Suprapubic skin (tissue), 4 donors: Measurements from ENCODE around the gene ERP27. TPM values are rescaled to one million over a fixed set of nuclear protein-coding genes. Genes with fewer than 3 reads are reported as not detected.

ENCODE experiments used
- DNase-seq, 2 donors: peaks; one replicate each; pipeline ENCODE4 v3.0.0-alpha.2; 2019; ENCODE audit warnings: low spot score in 2 of 2
- H3K27ac ChIP-seq: fragments of 200-600 bp; sonication (generic); one replicate; pipeline ENCODE4 v1.5.1; 2019
- H3K27me3 ChIP-seq: fragments of 200-600 bp; sonication (generic); one replicate; pipeline ENCODE4 v1.5.1; 2019
- H3K36me3 ChIP-seq: fragments of 200-600 bp; sonication (generic); one replicate; pipeline ENCODE4 v1.5.1; 2019
- H3K4me1 ChIP-seq: fragments of 200-600 bp; sonication (generic); one replicate; pipeline ENCODE4 v1.5.1; 2019
- H3K4me3 ChIP-seq: fragments of 200-600 bp; sonication (generic); one replicate; pipeline ENCODE4 v1.5.1; 2019; ENCODE audit warnings: mild to moderate bottlenecking
- H3K9me3 ChIP-seq: fragments of 200-600 bp; sonication (generic); one replicate; pipeline ENCODE4 v1.5.1; 2019
- EP300 ChIP-seq: sonication (generic); formaldehyde crosslinking; IDR thresholded peaks from one replicate; pipeline ENCODE4 v1.6.1; 2017; ENCODE audit warnings: antibody characterized with exemption
- POLR2A ChIP-seq, 2 donors: fragments of 450-650 bp; IDR thresholded peaks; one replicate each; pipeline ENCODE4 v1.6.1; 2017; ENCODE audit warnings: antibody characterized with exemption in 2 of 2, mild to moderate bottlenecking in 2 of 2, moderate library complexity in 2 of 2
- POLR2AphosphoS5 ChIP-seq, 3 donors: sonication (generic); formaldehyde crosslinking; IDR thresholded peaks; one replicate each; pipeline ENCODE4 v1.6.1; 2017; ENCODE audit warnings: antibody characterized with exemption in 3 of 3
- WGBS: methylation state at CpG from one replicate; pipeline ENCODE4 v1.1.5; 2018; 5-methylcytosine and 5-hydroxymethylcytosine counted together
- total RNA-seq, 4 donors: library from RNA; depleted of rRNA; stranded (reverse); fragments of >200 nt; gene quantifications; one replicate each; pipeline ENCODE4 v1.1.0, GENCODE V29; 2016
- TF ChIP-seq, protein P1 (sequence below), 2 donors: fragments of 200-600 bp in 1 of 2; fragments of 450-650 bp in 1 of 2; sonication (generic) in 1 of 2; IDR thresholded peaks; one replicate each; pipeline ENCODE4 v1.5.1; 2016 to 2019; ENCODE audit warnings: antibody characterized with exemption in 2 of 2, mild to moderate bottlenecking in 1 of 2, moderate library complexity in 1 of 2

The ERP27 gene
- total RNA-seq, 4 donors from 2014 or later, result 0.21 to 2.5 (median 0.91) TPM; not detected in 1

- H3K4me3 ChIP-seq, result no peak overlapping the region
- TF ChIP-seq EP300 (no peak), POLR2AphosphoS5 (IDR thresholded peaks at IDR 0.05) (no peak), POLR2A (IDR thresholded peaks at IDR 0.05) (no peak)
- TF ChIP-seq, protein P1, sequence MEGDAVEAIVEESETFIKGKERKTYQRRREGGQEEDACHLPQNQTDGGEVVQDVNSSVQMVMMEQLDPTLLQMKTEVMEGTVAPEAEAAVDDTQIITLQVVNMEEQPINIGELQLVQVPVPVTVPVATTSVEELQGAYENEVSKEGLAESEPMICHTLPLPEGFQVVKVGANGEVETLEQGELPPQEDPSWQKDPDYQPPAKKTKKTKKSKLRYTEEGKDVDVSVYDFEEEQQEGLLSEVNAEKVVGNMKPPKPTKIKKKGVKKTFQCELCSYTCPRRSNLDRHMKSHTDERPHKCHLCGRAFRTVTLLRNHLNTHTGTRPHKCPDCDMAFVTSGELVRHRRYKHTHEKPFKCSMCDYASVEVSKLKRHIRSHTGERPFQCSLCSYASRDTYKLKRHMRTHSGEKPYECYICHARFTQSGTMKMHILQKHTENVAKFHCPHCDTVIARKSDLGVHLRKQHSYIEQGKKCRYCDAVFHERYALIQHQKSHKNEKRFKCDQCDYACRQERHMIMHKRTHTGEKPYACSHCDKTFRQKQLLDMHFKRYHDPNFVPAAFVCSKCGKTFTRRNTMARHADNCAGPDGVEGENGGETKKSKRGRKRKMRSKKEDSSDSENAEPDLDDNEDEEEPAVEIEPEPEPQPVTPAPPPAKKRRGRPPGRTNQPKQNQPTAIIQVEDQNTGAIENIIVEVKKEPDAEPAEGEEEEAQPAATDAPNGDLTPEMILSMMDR (IDR thresholded peaks at IDR 0.05), result no peak
- no peaks in the 10 kb centered on the region for H3K27me3 ChIP-seq
- no peak for DNase-seq
- no peaks in the 10 kb centered on the region for H3K9me3 ChIP-seq
- peaks cover 28% of the 10 kb centered on the region for H3K4me1 ChIP-seq
- no peaks in the 10 kb centered on the region for H3K36me3 ChIP-seq
- H3K27ac ChIP-seq, result no peak overlapping the region
- WGBS, result 77% methylated on average over 5 of the region's 5 CpGs
These were observed 47.6 kb downstream of the ERP27 start for GRCh38 chr12:14890701-14891100.

- Histone ChIP-seq H3K4me3 (peak overlapping the region; percentile 40), H3K36me3 (no peaks in the 10 kb centered on the region), H3K9me3 (no peaks in the 10 kb centered on the region), H3K27ac (peak overlapping the region; percentile 81), H3K4me1 (peaks cover 34% of the 10 kb centered on the region), H3K27me3 (no peaks in the 10 kb centered on the region)
- 40% methylated on average over 6 of the region's 6 CpGs for WGBS
- TF ChIP-seq POLR2AphosphoS5 (IDR thresholded peaks at IDR 0.05) (no peak), POLR2A (IDR thresholded peaks at IDR 0.05) (no peak), EP300 (no peak)
- TF ChIP-seq, protein P1 (IDR thresholded peaks at IDR 0.05), result no peak
- DNase-seq, result no peak
These were observed 52.1 kb downstream of the ERP27 start for GRCh38 chr12:14886271-14886670.

DNA sequence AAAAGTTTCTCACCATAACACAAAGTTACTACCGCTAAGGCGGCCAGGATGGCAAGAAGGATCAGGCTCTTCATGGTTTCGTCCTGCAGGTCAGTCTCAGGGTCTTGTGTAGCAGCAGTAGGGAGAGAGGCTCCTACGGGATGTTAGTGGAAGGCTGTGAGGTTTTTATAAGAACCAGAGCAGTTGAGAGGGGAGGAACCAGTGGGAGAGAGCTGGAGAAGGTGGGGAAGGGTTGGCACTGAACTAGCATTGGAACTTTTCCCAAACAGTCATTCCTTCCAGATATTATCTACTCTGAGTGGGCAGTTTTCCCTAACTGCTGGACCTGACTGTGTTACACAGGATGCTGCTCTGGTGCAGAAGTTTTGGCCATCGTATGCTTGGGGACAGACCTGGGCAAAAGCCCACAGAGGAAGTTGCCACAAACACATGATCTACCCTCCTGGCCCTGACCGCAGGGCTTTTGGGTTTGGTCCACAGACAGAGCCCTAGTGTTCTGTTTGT lies 52.6 kb downstream of the ERP27 start, which contains the start of gene MGP:
MGP (minus strand) TSS at position 137 of the 504 bp plus-strand sequence; CDS start at position 74, 63 bp downstream.
- peak in 1 of 2 donors; percentile 74 for DNase-seq
- Histone ChIP-seq H3K4me1 (peaks cover 34% of the 10 kb centered on the region), H3K4me3 (peak within 1 kb of the TSS; percentile 40), H3K27me3 (no peaks in the 10 kb centered on the region), H3K9me3 (no peaks in the 10 kb centered on the region), H3K27ac (peak within 1 kb of the TSS; percentile 81), H3K36me3 (no peaks in the 10 kb centered on the region)
- 41% methylated on average over 6 of the region's 6 CpGs for WGBS
- TF ChIP-seq POLR2AphosphoS5 (IDR thresholded peaks at IDR 0.05) (peak in 2 of 3 donors; percentile 24 to 74), EP300 (no peak), POLR2A (IDR thresholded peaks at IDR 0.05) (peak; percentile 35 to 82)
- TF ChIP-seq, protein P1 (IDR thresholded peaks at IDR 0.05), result no peak

DNA sequence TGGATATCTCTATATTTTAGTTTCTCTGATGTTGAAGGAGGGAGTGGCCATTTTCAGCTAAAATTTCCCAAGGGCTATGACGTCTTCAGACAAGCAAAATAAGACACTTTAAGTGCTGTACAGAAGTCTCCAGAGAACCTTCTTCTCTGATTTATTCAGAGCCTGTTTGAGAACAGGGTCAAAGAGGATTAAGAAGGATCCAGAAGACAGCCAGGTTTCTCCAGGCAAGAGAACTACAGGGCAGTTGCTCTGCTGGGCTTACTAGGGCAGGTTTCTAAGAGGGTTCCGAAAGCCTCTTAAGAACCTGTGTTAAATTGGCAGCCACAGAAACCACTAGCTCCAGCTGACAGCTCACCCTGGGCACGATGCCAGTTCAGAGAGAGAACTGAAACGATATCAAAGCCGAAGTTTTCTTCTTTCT lies 53.9 kb downstream of the ERP27 start:
- Histone ChIP-seq H3K4me1 (peaks cover 29% of the 10 kb centered on the region), H3K27ac (peak overlapping the region; percentile 81), H3K27me3 (no peaks in the 10 kb centered on the region), H3K36me3 (no peaks in the 10 kb centered on the region), H3K4me3 (peak overlapping the region; percentile 40), H3K9me3 (no peaks in the 10 kb centered on the region)
- TF ChIP-seq POLR2AphosphoS5 (IDR thresholded peaks at IDR 0.05) (peak in 2 of 3 donors; percentile 12 to 50), POLR2A (IDR thresholded peaks at IDR 0.05) (no peak)
- WGBS, result 1% methylated on average over 5 of the region's 5 CpGs
- peak; percentile 90 to 91 for DNase-seq

DNA sequence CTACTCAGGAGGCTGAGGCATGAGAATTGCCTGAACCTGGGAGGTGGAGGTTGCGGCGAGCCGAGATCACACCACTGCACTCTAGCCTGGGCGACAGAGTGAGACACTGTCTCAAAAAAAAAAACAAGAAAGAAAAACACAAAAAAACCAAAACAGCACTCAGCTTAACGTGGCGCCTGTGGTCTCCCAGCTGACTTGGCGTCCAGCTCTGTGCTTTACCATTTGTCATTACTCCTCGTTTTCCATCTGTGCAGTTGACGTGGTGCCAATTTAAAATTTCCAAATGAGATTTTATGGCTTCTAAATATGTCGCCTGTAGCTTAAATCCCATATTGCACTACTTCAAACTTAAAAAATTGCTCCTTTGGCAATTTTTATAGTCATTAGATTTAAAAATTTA lies 54.7 kb downstream of the ERP27 start:
- H3K4me1 ChIP-seq, result peaks cover 28% of the 10 kb centered on the region
- H3K27ac ChIP-seq, result peak overlapping the region; percentile 81
- TF ChIP-seq EP300 (no peak), POLR2A (IDR thresholded peaks at IDR 0.05) (no peak), POLR2AphosphoS5 (IDR thresholded peaks at IDR 0.05) (no peak)
- TF ChIP-seq, protein P1 (IDR thresholded peaks at IDR 0.05), result no peak
- H3K36me3 ChIP-seq, result no peaks in the 10 kb centered on the region
- H3K4me3 ChIP-seq, result peak overlapping the region; percentile 40
- no peak for DNase-seq
- no peaks in the 10 kb centered on the region for H3K9me3 ChIP-seq
- WGBS, result 61% methylated on average over 10 of the region's 10 CpGs
- H3K27me3 ChIP-seq, result no peaks in the 10 kb centered on the region
